Smooth muscle cell (in vitro differentiated cells): Measurements from ENCODE around the gene SCYGR5. TPM values are rescaled to one million over a fixed set of nuclear protein-coding genes. Genes with fewer than 3 reads are reported as not detected.

Experiments
- DNase-seq: peaks from one replicate; lab custom pipeline; 2025; ENCODE audit not compliant: unreplicated experiment; lab: John Stamatoyannopoulos, UW
- H2AFZ ChIP-seq: fragments of 200-600 bp; sonication (generic); 2 replicates; pipeline ENCODE4 v1.6.0; 2016; ENCODE audit warnings: antibody characterized with exemption, low read depth, mild to moderate bottlenecking
- H3F3A ChIP-seq: fragments of 200-600 bp; sonication (generic); 2 replicates; pipeline ENCODE4 v1.6.0; 2017; ENCODE audit warnings: antibody characterized with exemption, low read depth
- H3K27ac ChIP-seq: fragments of 200-600 bp; sonication (generic); 2 replicates; pipeline ENCODE4 v1.5.1; 2016; ENCODE audit warnings: low read depth, mild to moderate bottlenecking
- H3K27me3 ChIP-seq: fragments of 200-600 bp; sonication (generic); 2 replicates; pipeline ENCODE4 v1.6.1; 2016; ENCODE audit warnings: low read depth, mild to moderate bottlenecking
- H3K36me3 ChIP-seq: fragments of 200-600 bp; sonication (generic); 2 replicates; pipeline ENCODE4 v1.5.1; 2016; ENCODE audit warnings: low read depth
- H3K4me1 ChIP-seq: fragments of 200-600 bp; sonication (generic); 2 replicates; pipeline ENCODE4 v1.5.1; 2016; ENCODE audit warnings: low read depth
- H3K4me2 ChIP-seq: fragments of 200-600 bp; sonication (generic); 2 replicates; pipeline ENCODE4 v1.6.0; 2016; ENCODE audit warnings: mild to moderate bottlenecking
- H3K4me3 ChIP-seq: fragments of 200-600 bp; sonication (generic); 2 replicates; pipeline ENCODE4 v1.5.1; 2016; ENCODE audit warnings: mild to moderate bottlenecking
- H3K79me2 ChIP-seq: fragments of 200-600 bp; sonication (generic); 2 replicates; pipeline ENCODE4 v1.6.0; 2016; ENCODE audit warnings: low read depth, mild to moderate bottlenecking
- H3K9ac ChIP-seq: fragments of 200-600 bp; sonication (generic); 2 replicates; pipeline ENCODE4 v1.6.0; 2016; ENCODE audit warnings: low read depth
- H3K9me3 ChIP-seq: fragments of 200-600 bp; sonication (generic); replicated peaks from 2 replicates; pipeline ENCODE4 v1.5.1; 2016; ENCODE audit warnings: low read depth
- H4K20me1 ChIP-seq: fragments of 200-600 bp; sonication (generic); 2 replicates; pipeline ENCODE4 v1.6.0; 2016; ENCODE audit warnings: low read depth
- WGBS: methylation state at CpG from one replicate; pipeline ENCODE4 v1.1.7; 2016; ENCODE audit warnings: low lambda C conversion rate; 5-methylcytosine and 5-hydroxymethylcytosine counted together
- polyA plus RNA-seq: library from polyadenylated mRNA; unstranded; fragments of >200 nt; fragmentation: Nextera tagmentation; extraction: Ambion mirVana; gene quantifications from 2 replicates; pipeline ENCODE4 v1.2.1, GENCODE V29; 2016
- total RNA-seq: library from RNA; depleted of rRNA; stranded (reverse); fragments of >200 nt; gene quantifications from 2 replicates; pipeline ENCODE4 v1.2.3, GENCODE V29; 2014
- TF ChIP-seq, protein P1 (sequence below): fragments of 200-600 bp; sonication (generic); IDR thresholded peaks from 2 replicates; pipeline ENCODE4 v1.5.1; 2017; ENCODE audit warnings: borderline replicate concordance, mild to moderate bottlenecking, antibody characterized with exemption; ENCODE audit not compliant: insufficient read depth, poor library complexity, severe bottlenecking

The SCYGR5 gene
- total and polyA plus RNA-seq, 2 experiments from 2014 or later = not detected

DNA sequence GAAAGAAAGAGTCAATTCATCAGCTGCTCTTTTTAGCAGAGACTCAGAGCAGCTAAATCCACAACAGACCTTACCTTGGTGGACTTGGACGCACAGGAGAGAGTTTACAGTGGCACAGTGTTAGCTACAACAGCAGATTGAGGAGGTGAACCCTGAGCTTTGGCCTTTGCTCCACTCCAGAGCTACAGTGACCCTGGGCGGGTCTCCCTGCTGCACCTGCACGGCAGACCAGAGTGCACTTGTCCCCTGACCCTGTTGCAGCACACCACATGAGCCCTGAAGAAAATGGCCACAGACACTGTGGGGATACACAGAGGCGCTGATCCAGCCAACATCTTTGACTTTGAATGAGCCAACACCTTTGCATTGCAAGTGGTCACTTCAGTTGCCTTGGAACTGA is 40.3 kb downstream of the SCYGR5 start:
- H3K4me2 ChIP-seq = no peak overlapping the region
- H3K4me3 ChIP-seq = no peak overlapping the region
- H3K27me3 ChIP-seq = no peaks in the 10 kb centered on the region
- no peaks in the 10 kb centered on the region for H3F3A ChIP-seq
- H3K79me2 ChIP-seq = no peaks in the 10 kb centered on the region
- H3K36me3 ChIP-seq = no peaks in the 10 kb centered on the region
- H3K9me3 ChIP-seq = no peaks in the 10 kb centered on the region
- H3K9ac ChIP-seq = no peak overlapping the region
- no peak overlapping the region for H2AFZ ChIP-seq
- no peaks in the 10 kb centered on the region for H4K20me1 ChIP-seq
- H3K27ac ChIP-seq = no peak overlapping the region
- TF ChIP-seq, protein P1, sequence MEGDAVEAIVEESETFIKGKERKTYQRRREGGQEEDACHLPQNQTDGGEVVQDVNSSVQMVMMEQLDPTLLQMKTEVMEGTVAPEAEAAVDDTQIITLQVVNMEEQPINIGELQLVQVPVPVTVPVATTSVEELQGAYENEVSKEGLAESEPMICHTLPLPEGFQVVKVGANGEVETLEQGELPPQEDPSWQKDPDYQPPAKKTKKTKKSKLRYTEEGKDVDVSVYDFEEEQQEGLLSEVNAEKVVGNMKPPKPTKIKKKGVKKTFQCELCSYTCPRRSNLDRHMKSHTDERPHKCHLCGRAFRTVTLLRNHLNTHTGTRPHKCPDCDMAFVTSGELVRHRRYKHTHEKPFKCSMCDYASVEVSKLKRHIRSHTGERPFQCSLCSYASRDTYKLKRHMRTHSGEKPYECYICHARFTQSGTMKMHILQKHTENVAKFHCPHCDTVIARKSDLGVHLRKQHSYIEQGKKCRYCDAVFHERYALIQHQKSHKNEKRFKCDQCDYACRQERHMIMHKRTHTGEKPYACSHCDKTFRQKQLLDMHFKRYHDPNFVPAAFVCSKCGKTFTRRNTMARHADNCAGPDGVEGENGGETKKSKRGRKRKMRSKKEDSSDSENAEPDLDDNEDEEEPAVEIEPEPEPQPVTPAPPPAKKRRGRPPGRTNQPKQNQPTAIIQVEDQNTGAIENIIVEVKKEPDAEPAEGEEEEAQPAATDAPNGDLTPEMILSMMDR = no peak
- H3K4me1 ChIP-seq = no peaks in the 10 kb centered on the region
- 91% methylated on average over 4 of the region's 4 CpGs for WGBS
- no peak for DNase-seq

DNA sequence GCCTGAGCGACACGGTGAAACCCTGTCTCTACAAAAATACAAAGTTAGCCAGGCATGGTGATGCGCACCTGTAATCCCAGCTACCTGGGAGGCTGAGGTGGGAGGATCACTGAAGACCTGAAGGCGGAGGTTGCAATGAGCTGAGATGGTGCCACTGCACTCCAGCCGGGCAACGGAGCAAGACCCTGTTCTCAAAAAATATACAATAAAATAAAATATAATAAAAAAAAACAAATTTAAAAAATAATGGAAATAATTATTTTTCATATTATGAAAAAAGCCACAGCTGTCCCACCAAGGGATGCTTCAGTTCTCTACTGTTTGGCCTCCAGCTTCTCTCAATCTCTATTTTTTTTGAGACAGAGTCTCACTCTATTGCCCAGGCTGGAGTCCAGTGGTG is 40.8 kb downstream of the SCYGR5 start:
- Histone ChIP-seq H3K79me2 (no peaks in the 10 kb centered on the region), H3K27me3 (no peaks in the 10 kb centered on the region), H3F3A (no peaks in the 10 kb centered on the region), H3K4me1 (no peaks in the 10 kb centered on the region), H3K36me3 (no peaks in the 10 kb centered on the region), H4K20me1 (no peaks in the 10 kb centered on the region), H3K27ac (no peak overlapping the region), H3K9ac (no peak overlapping the region), H3K9me3 (no peaks in the 10 kb centered on the region), H3K4me3 (no peak overlapping the region), H2AFZ (no peak overlapping the region), H3K4me2 (no peak overlapping the region)
- TF ChIP-seq, protein P1 = no peak
- DNase-seq = no peak
- WGBS = 81% methylated on average over 6 of the region's 6 CpGs

DNA sequence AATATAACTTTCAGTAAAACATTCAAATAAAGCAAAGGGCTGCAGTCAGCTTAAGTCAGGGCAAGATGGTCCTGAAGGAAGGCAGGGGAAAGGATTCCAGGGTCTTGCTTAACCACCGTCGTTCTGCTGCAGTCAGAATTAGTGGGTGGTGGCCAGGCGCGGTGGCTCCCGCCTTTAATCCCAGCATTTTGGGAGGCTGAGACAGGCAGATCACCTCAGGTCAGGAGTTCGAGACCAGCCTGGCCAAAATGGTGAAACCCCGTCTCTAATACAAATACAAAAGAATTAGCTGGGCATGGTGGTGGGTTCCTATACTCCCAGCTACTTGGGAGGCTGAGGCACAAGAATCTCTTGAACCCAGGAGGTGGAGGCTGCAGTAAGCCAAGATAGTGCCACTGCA is 44.4 kb downstream of the SCYGR5 start:
- H3K9me3 ChIP-seq = no peaks in the 10 kb centered on the region
- no peak overlapping the region for H3K4me2 ChIP-seq
- H3K27me3 ChIP-seq = no peaks in the 10 kb centered on the region
- H3K4me1 ChIP-seq = no peaks in the 10 kb centered on the region
- H3K36me3 ChIP-seq = no peaks in the 10 kb centered on the region
- H3K27ac ChIP-seq = no peak overlapping the region
- no peaks in the 10 kb centered on the region for H3K79me2 ChIP-seq
- no peaks in the 10 kb centered on the region for H3F3A ChIP-seq
- no peak overlapping the region for H3K9ac ChIP-seq
- H3K4me3 ChIP-seq = no peak overlapping the region
- TF ChIP-seq, protein P1 = no peak
- H2AFZ ChIP-seq = no peak overlapping the region
- H4K20me1 ChIP-seq = no peaks in the 10 kb centered on the region
- WGBS = 93% methylated on average over 7 of the region's 7 CpGs
- no peak for DNase-seq

DNA sequence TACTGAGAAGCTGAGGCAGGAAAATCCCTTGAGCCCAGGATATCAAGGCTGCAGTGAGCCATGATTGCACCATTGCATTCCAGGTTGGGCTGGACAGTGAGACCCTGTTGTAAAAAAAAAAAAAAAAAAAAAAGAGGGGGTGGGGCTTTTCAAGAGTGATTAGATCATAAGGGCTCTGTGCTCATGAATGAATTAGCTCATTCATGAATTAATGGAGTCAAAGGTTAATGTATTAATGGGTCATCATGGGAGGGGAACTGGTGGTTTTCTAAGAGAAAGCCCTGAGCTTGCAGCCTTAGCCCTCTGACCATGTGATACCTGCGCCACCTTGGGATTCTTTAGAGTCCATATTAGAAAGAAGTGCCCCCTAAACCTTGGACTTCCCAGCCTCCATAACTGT is 46.7 kb downstream of the SCYGR5 start:
- 100% methylated on average over 1 of the region's 1 CpG for WGBS
- Histone ChIP-seq H3K36me3 (no peaks in the 10 kb centered on the region), H3K27ac (no peak overlapping the region), H3K9ac (no peak overlapping the region), H3K9me3 (no peaks in the 10 kb centered on the region), H4K20me1 (no peaks in the 10 kb centered on the region), H3K4me2 (no peak overlapping the region), H2AFZ (no peak overlapping the region), H3F3A (no peaks in the 10 kb centered on the region), H3K27me3 (no peaks in the 10 kb centered on the region), H3K4me3 (no peak overlapping the region), H3K4me1 (peaks cover 4% of the 10 kb centered on the region), H3K79me2 (no peaks in the 10 kb centered on the region)
- TF ChIP-seq, protein P1 = no peak
- DNase-seq = no peak
